Fibroblast of villous mesenchyme (primary cell): ENCODE results near the gene RNU1-1. TPM values are rescaled to one million over a fixed set of nuclear protein-coding genes. Genes with fewer than 3 reads are reported as not detected.
A peak's percentile ranks its signal among the peaks of the same experiment; 100 is the strongest.
"Not testable (repeated sequence)": the region's sequence is repeated elsewhere in the genome, so short reads cannot be mapped to it uniquely, and the experiment has no call there.

Source experiments
- DNase-seq: peaks from one replicate; pipeline ENCODE4 v3.0.0-alpha.2; 2010; ENCODE audit warnings: low read depth
- H3K4me3 ChIP-seq: 2 replicates; pipeline ENCODE4 v1.5.1; 2011; ENCODE audit warnings: low read depth, mild to moderate bottlenecking, low read length
- CTCF ChIP-seq: IDR thresholded peaks from 2 replicates; pipeline ENCODE4 v1.5.1; 2012; ENCODE audit warnings: low read depth, mild to moderate bottlenecking, low read length; ENCODE audit not compliant: insufficient read depth
- total RNA-seq: library from RNA; depleted of rRNA; stranded (reverse); fragments of >200 nt; gene quantifications from 2 replicates; pipeline ENCODE4 v1.2.3, GENCODE V29; 2012

Gene RNU1-1
- total RNA-seq, 1 donor, result not detected

DNA sequence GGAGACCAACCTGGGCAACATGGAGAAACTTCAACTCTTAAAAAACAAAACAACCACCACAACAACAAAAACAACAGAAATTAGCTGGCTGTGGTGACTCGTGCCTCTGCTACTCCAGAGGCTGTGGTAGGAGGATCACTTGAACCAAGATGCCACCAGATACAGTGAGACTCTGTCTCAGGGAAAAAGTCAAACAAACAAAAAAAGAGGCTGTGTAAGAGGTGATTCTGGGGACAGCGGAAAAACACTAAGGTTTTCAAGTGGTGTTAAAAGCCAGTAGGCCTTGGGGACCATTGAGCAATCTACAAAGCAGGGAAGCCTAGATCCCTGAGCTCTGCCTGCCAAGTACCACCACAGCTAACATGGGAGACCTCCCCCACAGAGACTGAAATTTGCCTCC lies 8.2 kb downstream of the RNU1-1 start:
- DNase-seq, result peak; percentile 26
- H3K4me3 ChIP-seq, result not testable (repeated sequence)

GRCh38 chr1:16503494-16503893 lies 10.6 kb downstream of the RNU1-1 start:
- no peak overlapping the region for H3K4me3 ChIP-seq
- DNase-seq, result no peak
- TF ChIP-seq CTCF, result no peak

- not testable (repeated sequence) for DNase-seq, H3K4me3 ChIP-seq
These were observed 12.6 kb downstream of the RNU1-1 start for GRCh38 chr1:16501446-16501845.

DNA sequence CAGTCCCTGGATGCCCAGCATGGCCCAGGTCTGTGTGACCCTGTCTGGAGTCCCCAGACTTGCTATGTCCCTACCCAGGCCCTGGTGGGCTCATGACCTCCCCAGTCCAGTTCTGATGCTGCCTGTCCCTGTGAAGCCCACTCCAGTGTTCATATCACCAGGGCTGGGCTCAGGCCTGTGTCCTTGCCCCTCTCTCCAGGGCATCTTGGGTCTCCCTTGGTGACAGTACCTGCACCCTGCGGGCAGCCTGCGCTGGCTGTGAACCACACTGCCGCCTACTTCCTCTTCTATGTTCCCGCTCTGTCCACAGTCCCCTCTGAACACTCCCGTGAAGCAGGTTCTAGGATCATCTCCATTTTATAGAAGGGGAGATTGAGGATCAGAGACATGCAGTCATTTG lies 13.1 kb downstream of the RNU1-1 start:
- H3K4me3 ChIP-seq, DNase-seq: not testable (repeated sequence)

- DNase-seq, H3K4me3 ChIP-seq: not testable (repeated sequence)
These were observed 13.6 kb downstream of the RNU1-1 start for GRCh38 chr1:16500466-16500865.

- peak overlapping the region; percentile 82 for H3K4me3 ChIP-seq
- DNase-seq, result peak; percentile 88
- no peak for TF ChIP-seq CTCF
These were observed 15.3 kb downstream of the RNU1-1 start for GRCh38 chr1:16498573-16499413.

DNA sequence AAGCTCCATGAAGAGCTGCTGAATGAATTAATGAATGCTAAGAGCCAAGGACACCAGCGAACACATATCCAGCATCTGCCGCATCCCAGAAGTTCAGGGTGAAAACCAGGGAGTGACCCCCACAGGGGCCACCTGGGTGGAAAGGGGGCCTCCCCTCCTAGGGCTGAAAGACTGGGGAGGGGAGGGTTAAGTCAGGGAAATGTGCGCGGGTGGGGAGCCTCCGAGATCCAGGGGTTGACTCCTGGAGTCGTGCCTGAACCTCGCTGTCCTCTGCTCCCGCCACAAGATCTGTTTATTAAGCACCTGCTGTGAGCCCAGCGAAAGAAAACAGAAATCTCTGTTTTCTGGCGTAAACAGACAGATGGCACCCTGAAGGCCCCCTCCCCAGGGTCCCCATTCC lies 16.0 kb downstream of the RNU1-1 start:
- not testable (repeated sequence) for DNase-seq
- peak overlapping the region; percentile 82 for H3K4me3 ChIP-seq

GRCh38 chr1:16497474-16497904 lies 16.6 kb downstream of the RNU1-1 start:
- not testable (repeated sequence) for DNase-seq, H3K4me3 ChIP-seq

- DNase-seq, H3K4me3 ChIP-seq: not testable (repeated sequence)
These were observed 20.4 kb downstream of the RNU1-1 start for GRCh38 chr1:16493731-16494130.

- DNase-seq, H3K4me3 ChIP-seq: not testable (repeated sequence)
These were observed 21.1 kb downstream of the RNU1-1 start for GRCh38 chr1:16492937-16493336.

- TF ChIP-seq CTCF, result no peak
- no peak for DNase-seq
- H3K4me3 ChIP-seq, result no peak overlapping the region
These were observed 22.9 kb downstream of the RNU1-1 start for GRCh38 chr1:16491056-16491675.

- not testable (repeated sequence) for H3K4me3 ChIP-seq, DNase-seq
These were observed 24.7 kb downstream of the RNU1-1 start for GRCh38 chr1:16489195-16489880.

GRCh38 chr1:16487011-16487410 lies 27.1 kb downstream of the RNU1-1 start:
- not testable (repeated sequence) for DNase-seq, H3K4me3 ChIP-seq

DNA sequence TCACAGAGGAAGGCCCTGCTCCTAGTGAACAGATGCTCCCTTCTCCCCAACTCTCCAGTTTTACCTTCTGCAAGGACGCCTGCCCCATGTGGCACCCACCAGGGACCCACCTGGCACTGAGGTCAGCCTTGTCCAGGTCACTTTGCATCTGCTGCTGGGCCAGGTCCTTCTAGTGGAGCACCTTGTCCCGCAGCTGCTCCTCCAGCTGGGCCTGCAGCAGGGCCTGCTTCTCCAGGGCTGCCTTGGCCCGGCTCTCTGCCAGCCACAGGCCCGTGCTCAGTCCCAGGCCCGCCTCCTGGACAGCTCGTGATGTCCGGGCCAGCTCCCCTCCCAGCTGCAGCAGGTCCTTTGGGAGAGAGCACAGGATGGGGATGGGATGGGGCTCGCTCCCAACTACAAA lies 27.8 kb downstream of the RNU1-1 start:
- not testable (repeated sequence) for DNase-seq, H3K4me3 ChIP-seq
